Liver (tissue), 3 donors: ENCODE results near the gene ZBTB17.

Experiments used
- JUND ChIP-seq, 2 donors: IDR thresholded peaks; 2 replicates each; pipeline ENCODE4 v1.6.1; 2016; ENCODE audit warnings: antibody characterized with exemption in 2 of 2
- MAX ChIP-seq: IDR thresholded peaks from 2 replicates; pipeline ENCODE4 v1.6.1; 2016; ENCODE audit warnings: antibody characterized with exemption
- RAD21 ChIP-seq, 2 donors: IDR thresholded peaks; 2 replicates each; pipeline ENCODE4 v1.6.1; 2016; ENCODE audit warnings: antibody characterized with exemption in 2 of 2, mild to moderate bottlenecking in 2 of 2
- SP1 ChIP-seq: IDR thresholded peaks from 2 replicates; pipeline ENCODE4 v1.6.1; 2018; ENCODE audit warnings: antibody characterized with exemption, mild to moderate bottlenecking
- TF ChIP-seq, protein P1 (sequence below): fragments of 150-350 bp; IDR thresholded peaks from 2 replicates; pipeline ENCODE4 v1.5.1; 2017; ENCODE audit warnings: improper control_type of control experiment, low read depth, low read length; ENCODE audit not compliant: missing input control
- donor health status: healthy.
- donor health status: healthy.

GRCh38 chr1:15958111-15958510 is 17.8 kb downstream of the ZBTB17 start:
- TF ChIP-seq, protein P1, sequence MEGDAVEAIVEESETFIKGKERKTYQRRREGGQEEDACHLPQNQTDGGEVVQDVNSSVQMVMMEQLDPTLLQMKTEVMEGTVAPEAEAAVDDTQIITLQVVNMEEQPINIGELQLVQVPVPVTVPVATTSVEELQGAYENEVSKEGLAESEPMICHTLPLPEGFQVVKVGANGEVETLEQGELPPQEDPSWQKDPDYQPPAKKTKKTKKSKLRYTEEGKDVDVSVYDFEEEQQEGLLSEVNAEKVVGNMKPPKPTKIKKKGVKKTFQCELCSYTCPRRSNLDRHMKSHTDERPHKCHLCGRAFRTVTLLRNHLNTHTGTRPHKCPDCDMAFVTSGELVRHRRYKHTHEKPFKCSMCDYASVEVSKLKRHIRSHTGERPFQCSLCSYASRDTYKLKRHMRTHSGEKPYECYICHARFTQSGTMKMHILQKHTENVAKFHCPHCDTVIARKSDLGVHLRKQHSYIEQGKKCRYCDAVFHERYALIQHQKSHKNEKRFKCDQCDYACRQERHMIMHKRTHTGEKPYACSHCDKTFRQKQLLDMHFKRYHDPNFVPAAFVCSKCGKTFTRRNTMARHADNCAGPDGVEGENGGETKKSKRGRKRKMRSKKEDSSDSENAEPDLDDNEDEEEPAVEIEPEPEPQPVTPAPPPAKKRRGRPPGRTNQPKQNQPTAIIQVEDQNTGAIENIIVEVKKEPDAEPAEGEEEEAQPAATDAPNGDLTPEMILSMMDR, result no peak
- TF ChIP-seq JUND (IDR thresholded peaks at IDR 0.05) (no peak), SP1 (no peak), MAX (no peak), RAD21 (IDR thresholded peaks at IDR 0.05) (no peak)
